DMS53 treated with DMSO at 0.1 percent for 48 hours (cell line): Measurements from ENCODE around the gene KRTAP5-1.

Experiments
- DNase-seq: peaks from one replicate; lab custom pipeline; 2025; ENCODE audit not compliant: unreplicated experiment; lab: John Stamatoyannopoulos, UW

Gene KRTAP5-1

DNA sequence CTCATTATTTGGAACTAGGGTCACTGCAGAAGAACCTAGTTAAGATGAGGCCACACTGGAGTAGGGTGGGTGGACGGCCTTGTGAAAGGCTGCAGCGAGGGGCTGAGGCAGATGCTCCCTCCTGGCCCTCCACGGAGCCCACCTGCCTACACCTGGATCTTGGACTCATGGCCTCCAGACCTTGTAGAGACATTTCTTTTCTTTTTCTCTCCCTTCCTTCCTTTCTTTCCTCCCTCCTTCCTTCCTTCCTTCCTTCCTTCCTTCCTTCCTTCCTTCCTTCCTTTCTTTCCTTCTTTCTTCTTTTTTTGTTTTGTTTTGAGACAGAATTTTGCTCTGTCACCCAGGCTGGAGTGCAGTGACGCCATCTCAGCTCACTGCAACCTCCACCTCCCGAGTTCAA, 39.7 kb downstream of the KRTAP5-1 start:
- DNase-seq: no peak

DNA sequence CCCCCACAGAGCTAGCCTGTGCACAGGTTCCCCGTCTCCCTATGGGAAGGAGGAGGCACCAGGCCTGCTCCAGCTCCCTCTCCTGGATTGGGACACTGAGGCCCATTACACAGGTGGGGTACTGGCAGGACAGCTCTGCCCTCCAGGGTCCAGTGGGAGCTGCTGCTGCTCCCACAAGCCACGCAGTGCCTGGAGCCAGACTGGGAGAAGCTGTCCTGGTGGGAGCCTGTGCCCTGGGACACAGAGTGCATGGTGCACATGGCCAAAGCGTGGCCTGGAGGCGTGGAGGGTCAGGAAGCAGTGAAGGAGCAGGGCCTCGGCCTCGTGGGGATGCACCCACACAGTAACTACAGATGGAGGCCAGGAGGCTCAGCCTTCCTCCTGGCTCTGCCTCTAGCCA, 40.5 kb downstream of the KRTAP5-1 start:
- no peak for DNase-seq

DNA sequence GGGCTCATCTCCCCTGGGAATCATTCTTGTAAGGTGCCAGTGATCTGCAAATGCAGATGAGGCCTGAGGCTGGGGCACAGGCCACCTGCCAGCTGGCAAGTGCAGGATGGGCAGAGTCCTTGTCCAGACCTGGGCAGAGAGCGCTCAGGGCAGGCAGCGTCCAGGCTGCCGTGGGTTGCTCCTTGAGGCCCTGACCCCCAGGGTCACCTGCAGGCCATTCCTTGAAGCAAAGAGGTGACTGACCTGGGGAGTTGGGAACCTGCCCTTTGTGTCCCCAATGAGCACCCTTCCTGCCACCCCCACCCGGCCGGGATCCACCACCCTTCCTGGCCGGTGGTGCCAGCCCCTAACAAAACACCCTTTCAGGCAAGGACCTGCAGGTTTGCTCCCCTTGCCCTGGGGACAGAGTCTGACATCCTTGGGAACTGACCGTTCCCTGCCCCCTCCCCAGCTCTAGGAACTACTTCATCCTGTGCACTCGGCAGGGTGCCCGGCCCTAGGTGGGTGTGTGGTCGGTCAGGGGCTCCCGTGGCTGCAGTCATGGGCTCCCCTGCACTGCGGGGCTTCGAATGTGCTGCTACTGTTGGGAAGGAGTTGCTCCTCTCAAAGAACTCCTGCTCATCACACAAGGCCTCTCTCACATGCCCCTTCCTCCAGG, 41.3 kb downstream of the KRTAP5-1 start:
- no peak for DNase-seq

DNA sequence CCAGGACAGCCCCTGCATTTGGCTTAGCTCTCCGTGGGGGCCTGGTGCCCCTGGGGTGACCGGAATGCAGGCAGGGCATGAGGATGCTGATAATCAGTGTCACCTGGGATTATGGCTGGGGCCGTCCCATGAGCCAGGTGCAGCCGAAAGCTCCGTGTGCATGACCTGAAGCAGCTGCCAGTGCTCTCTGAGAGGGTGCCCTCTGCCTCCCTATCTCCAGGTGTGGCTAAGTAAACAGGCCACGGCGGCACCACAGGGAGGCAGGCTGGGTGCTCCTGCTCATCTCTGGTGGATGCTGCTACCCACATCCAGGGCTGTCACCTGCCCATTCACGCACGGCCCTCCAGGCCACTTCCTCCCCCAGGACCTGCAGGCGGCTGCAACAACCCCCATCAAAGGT, 42.8 kb downstream of the KRTAP5-1 start:
- DNase-seq: peak; percentile 94

DNA sequence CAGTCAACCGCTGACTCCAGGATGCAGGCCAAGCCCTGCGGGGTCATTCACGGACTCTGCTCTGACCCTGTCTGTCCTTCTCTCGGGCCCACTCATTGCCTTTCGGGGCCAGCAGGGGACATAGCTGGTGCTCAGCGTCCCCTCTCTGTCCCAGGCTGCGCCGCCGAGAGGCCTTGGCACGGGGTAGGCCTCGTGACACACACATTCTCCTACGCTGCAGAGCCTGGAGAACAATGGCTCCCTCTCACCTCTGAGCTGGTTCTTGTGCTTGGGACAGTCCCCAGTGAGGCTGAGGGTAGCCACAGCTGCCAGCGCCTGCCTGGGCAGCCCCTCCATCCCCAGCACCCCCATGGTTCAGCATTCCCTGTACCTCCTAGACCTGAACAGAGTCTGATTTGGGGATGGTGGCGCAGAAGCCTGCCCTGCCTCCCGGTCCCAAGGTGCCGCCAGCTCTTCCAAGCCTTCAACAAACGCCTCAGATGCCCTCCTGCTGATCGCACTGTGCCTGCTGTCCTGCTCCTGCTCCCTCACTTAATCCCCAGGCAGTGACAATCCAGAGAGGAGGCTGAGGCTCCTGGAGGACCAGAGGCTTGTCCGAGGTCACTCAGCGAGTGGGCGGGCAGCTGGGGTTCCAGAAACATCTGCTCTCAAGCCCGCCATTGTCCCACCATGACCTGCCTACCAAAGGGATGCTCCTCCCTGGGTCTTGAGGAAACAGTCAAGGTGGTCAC, 43.4 kb downstream of the KRTAP5-1 start:
- no peak for DNase-seq

DNA sequence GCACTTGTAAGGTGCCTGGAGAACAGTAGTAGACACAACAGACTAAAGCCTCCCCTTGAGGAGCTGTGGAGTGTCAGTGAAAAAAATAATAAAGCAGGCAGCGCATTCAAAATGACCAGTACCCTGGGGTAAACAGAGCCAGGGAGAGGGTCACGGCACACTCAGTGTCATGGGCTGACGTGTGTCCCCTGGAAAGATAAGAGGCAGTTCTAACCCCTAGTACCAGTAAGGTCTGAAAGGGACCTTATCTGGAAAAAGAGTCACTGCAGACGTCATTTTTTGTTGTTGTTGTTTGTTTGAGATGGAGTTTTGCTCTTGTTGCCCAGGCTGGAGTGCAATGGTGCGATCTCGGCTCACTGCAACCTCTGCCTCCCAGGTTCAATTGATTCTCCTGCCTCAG, 45.0 kb downstream of the KRTAP5-1 start:
- DNase-seq: no peak

DNA sequence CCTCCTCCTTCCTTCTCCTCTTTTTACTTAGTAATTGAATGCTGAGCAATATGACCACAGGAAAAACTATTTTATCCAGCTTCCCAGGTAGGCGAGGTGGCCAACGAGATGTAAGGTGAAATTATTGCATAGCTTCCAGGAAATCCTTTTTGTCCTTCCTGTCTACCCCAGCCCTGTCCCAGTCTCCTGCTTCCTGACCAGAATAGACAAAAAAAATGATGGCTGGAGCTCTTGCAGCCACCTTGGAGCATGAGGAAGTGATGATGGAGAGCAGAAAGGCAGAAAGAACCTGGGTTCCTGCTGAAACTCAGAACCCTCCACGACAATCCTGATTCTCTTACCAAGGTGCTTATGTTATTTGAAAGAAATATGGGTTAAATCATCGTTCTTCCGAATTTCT, 46.9 kb downstream of the KRTAP5-1 start:
- DNase-seq: no peak

DNA sequence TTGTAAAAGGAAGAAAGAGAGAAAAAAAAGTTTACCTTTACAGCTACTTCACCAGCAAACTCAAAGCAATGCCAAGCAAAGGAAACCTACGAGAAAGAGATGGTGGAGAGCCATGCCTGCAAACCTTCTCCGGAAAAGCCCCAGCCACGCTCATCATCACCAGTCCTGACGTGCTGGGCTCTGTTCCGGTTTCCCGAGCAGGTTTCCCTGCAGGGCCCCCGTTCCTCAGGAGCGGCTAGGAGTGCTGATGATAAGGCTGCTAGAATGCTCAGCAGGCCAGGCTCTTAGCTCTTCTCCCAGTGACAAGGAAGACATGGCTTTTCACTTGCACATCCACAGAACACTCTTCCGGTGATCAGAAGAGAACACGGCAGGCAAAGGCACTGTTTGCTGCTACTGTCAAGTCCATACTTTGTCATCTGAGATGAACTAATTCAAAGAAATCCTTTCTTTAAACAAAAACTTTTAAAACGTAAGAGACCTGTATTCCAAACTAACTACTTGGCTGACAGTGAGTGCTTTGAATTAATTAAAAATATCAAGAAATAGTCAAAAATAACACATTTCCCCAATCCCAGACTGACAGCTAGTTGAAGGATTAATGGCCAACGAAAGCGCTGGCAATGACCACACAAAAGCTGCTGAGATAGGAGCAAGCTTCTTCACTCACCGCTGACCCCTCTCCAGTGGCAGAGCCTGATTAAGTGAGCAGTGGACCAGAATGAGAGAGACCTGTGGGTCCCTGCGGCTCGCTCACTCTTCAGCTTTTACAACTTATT, 48.8 kb downstream of the KRTAP5-1 start:
- no peak for DNase-seq

DNA sequence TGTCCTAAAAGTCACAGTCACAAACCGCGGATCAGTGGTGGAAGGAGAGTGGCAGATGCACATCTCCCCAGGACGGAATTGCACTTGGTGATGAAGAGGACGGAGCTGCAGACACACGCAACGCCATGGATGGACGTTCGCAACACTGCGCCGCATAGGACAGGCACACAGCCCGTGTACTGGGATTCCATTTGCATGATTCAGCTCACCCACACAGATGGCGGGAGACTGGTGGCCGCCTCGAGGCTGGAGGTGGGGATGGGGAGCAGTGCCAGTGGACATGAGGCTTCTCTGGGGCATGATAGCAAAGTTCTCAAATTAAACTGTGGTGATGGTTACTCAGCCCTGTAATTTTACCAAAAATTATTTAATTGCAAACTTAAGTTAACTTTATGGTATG, 50.4 kb downstream of the KRTAP5-1 start:
- DNase-seq: no peak
